Vagina (tissue), 2 donors: ENCODE measurements around the gene FGGY.

Experiments
- POLR2A ChIP-seq, 2 donors: fragments of 450-650 bp; IDR thresholded peaks; one replicate each; pipeline ENCODE4 v1.6.1; 2017; ENCODE audit warnings: antibody characterized with exemption in 2 of 2, mild to moderate bottlenecking in 2 of 2, moderate library complexity in 2 of 2
- TF ChIP-seq, protein P1 (sequence below), 3 experiments: fragments of 450-650 bp in 2 of 3; fragments of 200-600 bp in 1 of 3; sonication (generic) in 1 of 3; IDR thresholded peaks; one replicate each; pipeline ENCODE4 v1.5.1; 2017 to 2019; ENCODE audit warnings: antibody characterized with exemption in 3 of 3, mild to moderate bottlenecking in 2 of 3, moderate library complexity in 2 of 3

- TF ChIP-seq, protein P1, sequence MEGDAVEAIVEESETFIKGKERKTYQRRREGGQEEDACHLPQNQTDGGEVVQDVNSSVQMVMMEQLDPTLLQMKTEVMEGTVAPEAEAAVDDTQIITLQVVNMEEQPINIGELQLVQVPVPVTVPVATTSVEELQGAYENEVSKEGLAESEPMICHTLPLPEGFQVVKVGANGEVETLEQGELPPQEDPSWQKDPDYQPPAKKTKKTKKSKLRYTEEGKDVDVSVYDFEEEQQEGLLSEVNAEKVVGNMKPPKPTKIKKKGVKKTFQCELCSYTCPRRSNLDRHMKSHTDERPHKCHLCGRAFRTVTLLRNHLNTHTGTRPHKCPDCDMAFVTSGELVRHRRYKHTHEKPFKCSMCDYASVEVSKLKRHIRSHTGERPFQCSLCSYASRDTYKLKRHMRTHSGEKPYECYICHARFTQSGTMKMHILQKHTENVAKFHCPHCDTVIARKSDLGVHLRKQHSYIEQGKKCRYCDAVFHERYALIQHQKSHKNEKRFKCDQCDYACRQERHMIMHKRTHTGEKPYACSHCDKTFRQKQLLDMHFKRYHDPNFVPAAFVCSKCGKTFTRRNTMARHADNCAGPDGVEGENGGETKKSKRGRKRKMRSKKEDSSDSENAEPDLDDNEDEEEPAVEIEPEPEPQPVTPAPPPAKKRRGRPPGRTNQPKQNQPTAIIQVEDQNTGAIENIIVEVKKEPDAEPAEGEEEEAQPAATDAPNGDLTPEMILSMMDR (IDR thresholded peaks at IDR 0.05): no peak
- no peak for TF ChIP-seq POLR2A (IDR thresholded peaks at IDR 0.05)
Observed at GRCh38 chr1:59709333-59709732, 412.4 kb downstream of the FGGY start.
